Aorta (tissue), 5 donors: ENCODE results near the gene PEX7. TPM values are rescaled to one million over a fixed set of nuclear protein-coding genes. Genes with fewer than 3 reads are reported as not detected.
"Not testable (repeated sequence)": the region's sequence is repeated elsewhere in the genome, so short reads cannot be mapped to it uniquely, and the experiment has no call there.

ENCODE experiments used
- ATAC-seq: fragments of 200-7000 bp; cut with Tn5 transposase; one replicate; pipeline ENCODE4 v1.9.1; 2022; ENCODE audit warnings: moderate library complexity; ENCODE audit not compliant: low FRiP score
- DNase-seq, 2 donors: peaks; one replicate each; pipeline ENCODE4 v3.0.0-alpha.2; 2020
- H3K27ac ChIP-seq, 2 donors: one replicate each; pipeline ENCODE4 v1.5.1; 2013; ENCODE audit warnings: low read length in 2 of 2, mild to moderate bottlenecking in 2 of 2, moderate library complexity in 2 of 2, control low read depth in 1 of 2, inconsistent platforms in 1 of 2, low read depth in 1 of 2
- H3K27me3 ChIP-seq, 2 donors: one replicate each; pipeline ENCODE4 v1.6.1; 2013; ENCODE audit warnings: control low read depth in 1 of 2, low read length in 1 of 2, mild to moderate bottlenecking in 1 of 2, moderate library complexity in 1 of 2; ENCODE audit not compliant: insufficient read depth in 2 of 2, control insufficient read depth in 1 of 2
- H3K36me3 ChIP-seq, 2 donors: one replicate each; pipeline ENCODE4 v1.6.1; 2013; ENCODE audit warnings: control low read depth in 1 of 2, low read length in 1 of 2, mild to moderate bottlenecking in 1 of 2; ENCODE audit not compliant: insufficient read depth in 2 of 2, control insufficient read depth in 1 of 2
- H3K4me1 ChIP-seq, 2 donors: one replicate each; pipeline ENCODE4 v1.6.1; 2013; ENCODE audit warnings: low read length in 2 of 2, control low read depth in 1 of 2, mild to moderate bottlenecking in 1 of 2, moderate library complexity in 1 of 2; ENCODE audit not compliant: insufficient read depth in 2 of 2, control insufficient read depth in 1 of 2
- H3K4me3 ChIP-seq, 2 donors: one replicate each; pipeline ENCODE4 v1.5.1; 2013; ENCODE audit warnings: low read length in 2 of 2, control low read depth in 1 of 2, mild to moderate bottlenecking in 1 of 2
- H3K9me3 ChIP-seq: one replicate; pipeline ENCODE4 v1.6.1; 2013; ENCODE audit warnings: mild to moderate bottlenecking, low read length; ENCODE audit not compliant: control insufficient read depth
- WGBS, 2 donors: extraction: QIAGEN DNeasy Blood & Tissue Kit; methylation state at CpG; one replicate each; pipeline ENCODE4 v1.1.7; 2013; 5-methylcytosine and 5-hydroxymethylcytosine counted together
- intact Hi-C, 2 donors: fragments of 100-400 bp; cut with DNase I; formaldehyde crosslinking; loops; one replicate each; pipeline versions ENCODE4 v1.14.2 to v1.15.0; 2022
- polyA plus RNA-seq, 2 donors: library from polyadenylated mRNA; stranded (reverse); fragments of 200-250 nt; gene quantifications; one replicate each; pipeline ENCODE4 v1.2.3, GENCODE V29; 2013
- total RNA-seq, 2 donors: library from RNA; stranded (reverse); fragmentation: NEBNext Ultra II Directional; extraction: Animal tissue kit (Norgen Biotek cat#: 25700); gene quantifications; one replicate each; pipeline ENCODE4 v1.2.1, GENCODE V29; 2021
- donor health status: healthy with polysubstance abuse.
- donor health status: Bipolar disorder and iron deficiency.
- donor health status: DM: no; HTN: no; CAD: no.
- donor health status: DM: no; HTN: no; CAD: no.
- donor health status: DM: yes; HTN: yes; CAD: no.

The PEX7 gene
- total and polyA plus RNA-seq, 4 donors, result 4.2 to 5.8 (median 5.2) TPM

DNA sequence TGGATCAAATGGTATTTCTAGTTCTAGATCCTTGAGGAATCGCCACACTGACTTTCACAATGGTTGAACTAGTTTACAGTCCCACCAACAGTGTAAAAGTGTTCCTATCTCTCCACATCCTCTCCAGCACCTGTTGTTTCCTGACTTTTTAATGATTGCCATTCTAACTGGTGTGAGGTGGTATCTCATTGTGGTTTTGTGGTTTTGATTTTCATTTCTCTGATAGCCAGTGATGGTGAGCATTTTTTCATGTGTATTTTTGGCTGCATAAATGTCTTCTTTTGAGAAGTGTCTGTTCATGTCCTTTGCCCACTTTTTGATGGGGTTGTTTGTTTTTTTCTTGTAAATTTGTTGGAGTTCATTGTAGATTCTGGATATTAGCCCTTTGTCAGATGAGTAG is 6.8 kb upstream of the PEX7 start:
- H3K27ac ChIP-seq, DNase-seq, ATAC-seq, intact Hi-C loops, H3K4me1 ChIP-seq, H3K36me3 ChIP-seq, H3K27me3 ChIP-seq, H3K4me3 ChIP-seq, H3K9me3 ChIP-seq: not testable (repeated sequence)
- 95 to 100% methylated on average over 1 of the region's 1 CpG for WGBS, 2 donors

DNA sequence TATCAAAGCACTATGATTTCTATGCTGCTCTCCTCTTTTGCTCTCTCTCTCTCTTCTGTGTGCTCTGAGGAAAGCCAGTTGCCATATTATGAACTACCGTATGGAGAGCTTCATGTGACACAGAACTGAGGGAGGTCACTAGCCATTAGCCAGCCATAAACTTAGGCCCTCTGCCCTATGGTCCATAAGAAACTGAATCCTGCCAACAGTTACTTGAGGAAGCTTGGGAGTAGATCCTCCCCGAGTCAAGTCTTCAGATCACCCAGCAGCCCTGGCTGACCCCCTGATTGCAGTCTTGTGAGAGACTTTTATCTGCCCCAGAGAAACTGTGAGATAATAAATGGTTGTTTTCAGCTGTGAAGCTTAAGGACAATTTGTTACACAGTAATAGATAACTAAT is 5.7 kb upstream of the PEX7 start:
- Histone ChIP-seq H3K36me3 (no peaks in the 10 kb centered on the region), H3K9me3 (no peaks in the 10 kb centered on the region), H3K27me3 (no peaks in the 10 kb centered on the region), H3K27ac (no peak overlapping the region), H3K4me1 (no peaks in the 10 kb centered on the region), H3K4me3 (no peak overlapping the region)
- DNase-seq (no peak), ATAC-seq (no peak)
- intact Hi-C loops, result no loop called here
- 72 to 82% methylated on average over 2 of the region's 2 CpGs for WGBS, 2 donors

DNA sequence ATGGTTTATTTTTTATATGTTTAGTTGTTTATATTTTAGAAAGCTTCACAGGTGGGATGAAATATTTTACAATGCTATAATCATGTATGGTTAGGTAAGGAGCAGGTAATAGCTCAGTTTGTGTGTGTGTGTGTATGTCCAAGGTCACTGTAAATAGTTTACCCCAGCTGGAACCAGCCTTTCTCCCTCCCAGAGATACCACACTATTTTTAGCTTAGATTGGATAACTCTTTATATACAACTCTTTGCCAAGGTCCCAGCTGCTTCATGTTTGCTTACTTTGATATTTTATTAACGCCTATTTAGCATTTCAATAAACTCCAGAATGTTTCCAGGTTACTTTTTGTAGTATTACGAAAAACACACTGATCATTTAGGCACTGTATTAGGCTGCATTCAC is 1.8 kb upstream of the PEX7 start:
- DNase-seq (no peak), ATAC-seq (no peak)
- H3K4me3 ChIP-seq, result no peak overlapping the region
- H3K27me3 ChIP-seq, result no peaks in the 10 kb centered on the region
- no peaks in the 10 kb centered on the region for H3K36me3 ChIP-seq
- H3K4me1 ChIP-seq, result no peaks in the 10 kb centered on the region
- H3K9me3 ChIP-seq, result no peaks in the 10 kb centered on the region
- WGBS, 2 donors, result 71 to 74% methylated on average over 2 of the region's 2 CpGs
- H3K27ac ChIP-seq, result no peak overlapping the region
- intact Hi-C loops, result loop anchor here in 1 of 2 donors (10.0 kb wide), 1 partner anchor 394 kb away; the partner anchor contains the start of gene IFNGR1

DNA sequence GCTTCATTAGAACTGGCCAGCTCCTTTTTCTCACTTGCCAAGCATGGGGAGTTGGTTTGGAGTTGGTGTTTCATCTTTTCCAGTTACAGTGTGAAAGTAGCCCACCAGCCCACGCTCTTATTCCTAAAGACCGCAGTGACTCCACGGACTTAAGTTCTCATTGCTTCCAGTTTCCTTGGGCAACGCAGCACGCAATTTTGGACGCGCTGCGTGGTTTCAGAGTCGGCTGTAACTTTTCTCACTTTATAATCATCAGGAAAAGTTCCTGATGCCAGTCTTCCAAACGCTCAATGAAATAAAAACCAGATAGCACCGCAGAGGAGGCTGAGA is 381 bp upstream of the PEX7 start:
- DNase-seq, result peak in 1 of 2 donors; percentile 50
- WGBS, 2 donors, result 0% methylated on average over 11 of the region's 11 CpGs
- peaks cover 0 to 4% of the 10 kb centered on the region in 2 donors for H3K36me3 ChIP-seq
- H3K27ac ChIP-seq, result peak overlapping the region in 1 of 2 donors; percentile 91
- no peaks in the 10 kb centered on the region for H3K27me3 ChIP-seq
- ATAC-seq, result peak; percentile 15
- peak overlapping the region; percentile 43 to 89 for H3K4me3 ChIP-seq
- H3K4me1 ChIP-seq, result no peaks in the 10 kb centered on the region
- H3K9me3 ChIP-seq, result no peaks in the 10 kb centered on the region
- intact Hi-C loops, result loop anchor here (2.0 to 10.0 kb wide), 2 partner anchors 29 to 393 kb away; partner anchors contain the start of genes IFNGR1 (in 1 of the 2) and MAP3K5 (in 1 of the 2)

DNA sequence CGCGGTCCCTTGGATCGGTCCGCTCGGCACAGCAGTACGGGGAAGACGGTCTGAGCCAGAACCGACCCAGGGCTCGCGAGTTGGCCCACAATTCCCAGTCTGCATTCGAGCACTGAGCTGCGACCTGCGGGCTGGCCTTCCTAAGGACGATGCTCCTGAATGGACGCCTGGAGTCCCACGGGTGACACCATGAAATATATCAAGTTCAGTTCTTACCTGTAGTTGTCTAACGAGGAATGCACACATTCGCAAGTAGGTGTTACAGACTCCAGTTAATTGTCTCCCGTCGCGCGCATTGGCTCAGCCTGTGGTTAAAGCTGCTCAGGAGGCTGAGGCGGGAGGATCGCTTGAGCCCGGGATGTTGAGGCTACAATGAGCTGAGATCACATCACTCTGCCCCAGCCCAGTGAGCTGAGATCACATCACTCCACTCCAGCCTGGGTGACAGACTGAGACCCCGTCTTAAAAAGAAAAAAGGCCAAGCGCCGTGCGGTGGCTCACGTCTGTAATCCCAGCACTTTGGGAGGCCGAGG is 802 bp downstream of the PEX7 start:
- intact Hi-C loops, result loop anchor here (2.0 to 10.0 kb wide), 2 partner anchors 30 to 392 kb away; partner anchors contain the start of genes IFNGR1 (in 1 of the 2) and MAP3K5 (in 1 of the 2)
- H3K4me3 ChIP-seq, result peak overlapping the region; percentile 43 to 51
- H3K4me1 ChIP-seq, result no peaks in the 10 kb centered on the region
- no peaks in the 10 kb centered on the region for H3K27me3 ChIP-seq
- H3K27ac ChIP-seq, result peak overlapping the region in 1 of 2 donors; percentile 69
- H3K36me3 ChIP-seq, result peaks cover 0 to 4% of the 10 kb centered on the region in 2 donors
- no peak for DNase-seq
- WGBS, 2 donors, result 47 to 50% methylated on average over 31 of the region's 31 CpGs
- ATAC-seq, result peak; percentile 12
- no peaks in the 10 kb centered on the region for H3K9me3 ChIP-seq

DNA sequence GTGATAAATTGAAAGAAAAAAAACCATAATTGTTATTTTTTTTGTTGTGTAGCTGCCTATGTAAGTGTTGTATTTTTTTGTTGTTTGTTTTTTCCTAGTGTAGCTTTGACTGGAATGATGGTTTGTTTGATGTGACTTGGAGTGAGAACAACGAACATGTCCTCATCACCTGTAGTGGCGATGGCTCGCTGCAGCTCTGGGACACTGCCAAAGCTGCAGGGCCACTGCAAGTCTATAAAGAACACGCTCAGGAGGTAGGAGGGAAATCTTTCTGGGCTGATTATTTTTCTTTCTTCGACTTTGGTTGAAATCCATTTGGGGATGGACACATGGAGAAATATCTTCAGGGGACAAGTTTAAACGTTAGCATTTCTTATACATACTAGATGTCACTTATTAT is 3.8 kb downstream of the PEX7 start:
- no peaks in the 10 kb centered on the region for H3K9me3 ChIP-seq
- H3K4me3 ChIP-seq, result no peak overlapping the region
- no peak overlapping the region for H3K27ac ChIP-seq
- H3K27me3 ChIP-seq, result no peaks in the 10 kb centered on the region
- ATAC-seq, result no peak
- intact Hi-C loops, result loop anchor here in 1 of 2 donors (10.0 kb wide), 1 partner anchor 389 kb away; the partner anchor contains the start of gene IFNGR1
- H3K36me3 ChIP-seq, result peaks cover 0 to 5% of the 10 kb centered on the region in 2 donors
- no peaks in the 10 kb centered on the region for H3K4me1 ChIP-seq
- WGBS, 2 donors, result 76 to 86% methylated on average over 6 of the region's 6 CpGs
- no peak for DNase-seq

DNA sequence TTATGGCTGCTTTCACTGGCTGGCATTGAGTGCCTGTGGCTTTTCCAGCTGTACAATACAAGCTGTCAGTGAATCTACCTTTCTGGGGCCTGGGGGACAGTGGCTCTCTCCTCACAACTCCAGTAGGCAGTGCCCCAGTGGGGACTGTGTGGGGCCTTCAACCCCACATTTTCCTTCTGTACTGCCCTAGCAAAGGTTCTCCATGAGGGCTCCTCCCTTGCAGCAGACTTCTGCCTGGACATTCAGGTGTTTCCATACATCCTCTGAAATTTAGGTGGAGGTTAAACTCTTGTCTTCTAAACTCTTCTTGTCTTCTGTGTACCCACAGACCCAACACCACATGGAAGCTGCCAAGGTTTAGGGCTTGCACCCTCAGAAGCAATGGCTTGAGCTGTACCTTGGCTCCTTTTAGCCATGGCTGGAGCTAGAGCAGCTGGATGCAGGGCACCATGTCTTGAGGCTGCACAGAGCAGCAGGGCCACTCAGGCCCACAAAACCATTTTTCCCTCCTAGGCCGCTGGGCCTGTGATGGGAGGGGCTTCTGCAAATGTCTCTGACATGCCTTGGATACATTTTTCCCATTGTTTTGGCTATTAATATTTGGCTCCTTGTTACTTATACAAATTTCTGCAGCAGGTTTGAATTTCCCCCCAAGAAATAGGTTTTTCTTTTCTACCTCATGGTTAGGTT is 9.6 kb downstream of the PEX7 start:
- Histone ChIP-seq H3K4me3 (no peak overlapping the region), H3K4me1 (no peaks in the 10 kb centered on the region), H3K27ac (no peak overlapping the region), H3K27me3 (no peaks in the 10 kb centered on the region), H3K9me3 (no peaks in the 10 kb centered on the region), H3K36me3 (peaks cover 0 to 2% of the 10 kb centered on the region in 2 donors)
- no peak for DNase-seq
- WGBS, 2 donors, result 91 to 95% methylated on average over 1 of the region's 1 CpG
- ATAC-seq, result no peak
- intact Hi-C loops, result no loop called here

DNA sequence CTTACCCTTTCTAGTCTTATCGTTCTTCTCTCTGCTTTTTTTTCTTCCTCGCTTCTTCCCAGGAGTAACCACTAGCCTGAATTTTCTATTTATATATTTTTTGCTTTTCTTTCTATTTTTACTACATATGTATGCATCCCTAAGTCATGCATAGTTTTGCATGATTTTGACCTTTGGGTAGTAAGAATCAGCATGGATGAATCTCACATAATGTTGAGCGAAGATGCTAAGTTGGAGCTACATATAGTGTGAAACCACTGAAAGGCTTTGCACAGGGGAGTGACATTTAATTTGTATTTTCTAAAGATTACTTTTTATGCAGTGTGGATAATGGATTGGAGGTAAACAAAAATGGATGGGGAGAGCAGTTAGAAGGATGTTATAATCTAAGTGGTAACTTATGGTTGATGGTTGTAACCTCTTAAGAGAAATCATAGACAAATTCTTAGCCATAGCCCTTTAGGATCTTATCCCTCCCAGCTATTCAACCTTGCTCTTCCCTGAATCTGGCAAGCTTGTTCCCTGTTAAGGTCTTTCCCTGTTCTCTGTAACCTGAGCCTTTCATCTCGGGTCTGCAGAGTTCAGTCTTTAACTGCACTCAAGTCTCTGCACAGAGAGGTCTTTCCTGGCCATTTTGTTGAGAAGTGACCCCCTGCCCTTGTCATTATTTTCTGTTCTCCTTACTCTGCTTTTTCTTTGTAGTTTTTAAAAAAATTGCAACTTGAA is 18.0 kb downstream of the PEX7 start:
- 67 to 78% methylated on average over 4 of the region's 4 CpGs for WGBS, 2 donors
- intact Hi-C loops, result no loop called here
- no peaks in the 10 kb centered on the region for H3K4me1 ChIP-seq
- H3K36me3 ChIP-seq, result no peaks in the 10 kb centered on the region
- no peaks in the 10 kb centered on the region for H3K9me3 ChIP-seq
- no peak for ATAC-seq
- H3K4me3 ChIP-seq, result no peak overlapping the region
- H3K27me3 ChIP-seq, result no peaks in the 10 kb centered on the region
- no peak overlapping the region for H3K27ac ChIP-seq
- no peak for DNase-seq
